Astrocyte of the cerebellum (primary cell): ENCODE results near the gene DEFB112.

Experiments
- DNase-seq: peaks from one replicate; pipeline ENCODE4 v3.0.0-alpha.2; 2011; ENCODE audit warnings: low read depth
- H3K4me3 ChIP-seq: 2 replicates; pipeline ENCODE4 v1.5.1; 2011; ENCODE audit warnings: mild to moderate bottlenecking, low read depth, low read length, moderate library complexity
- CTCF ChIP-seq: IDR thresholded peaks from 2 replicates; pipeline ENCODE4 v1.5.1; 2012; ENCODE audit warnings: low read length, low read depth, moderate library complexity, mild to moderate bottlenecking; ENCODE audit errors: missing control alignments
- in situ Hi-C: cut with HindIII; loops from 2 replicates; pipeline ENCODE4 v1.10.0; 2017; ENCODE audit warnings: low sequenced_read_pairs

DEFB112 gene

GRCh38 chr6:50070101-50070500, 20.4 kb upstream of the DEFB112 start:
- H3K4me3 ChIP-seq: no peak overlapping the region
- in situ Hi-C loops: no loop called here
- no peak for DNase-seq
- TF ChIP-seq CTCF: no peak

- no peak overlapping the region for H3K4me3 ChIP-seq
- in situ Hi-C loops: no loop called here
- TF ChIP-seq CTCF: no peak
- no peak for DNase-seq
These were observed 12.3 kb upstream of the DEFB112 start for GRCh38 chr6:50062051-50062450.

GRCh38 chr6:50056242-50056641, 6.5 kb upstream of the DEFB112 start:
- no peak overlapping the region for H3K4me3 ChIP-seq
- TF ChIP-seq CTCF: no peak
- DNase-seq: no peak
- in situ Hi-C loops: no loop called here

- TF ChIP-seq CTCF: no peak
- in situ Hi-C loops: no loop called here
- DNase-seq: no peak
- H3K4me3 ChIP-seq: no peak overlapping the region
These were observed 2.7 kb downstream of the DEFB112 start for GRCh38 chr6:50047026-50047425.

GRCh38 chr6:50030777-50031562, 18.8 kb downstream of the DEFB112 start:
- no peak for TF ChIP-seq CTCF
- no peak for DNase-seq
- in situ Hi-C loops: no loop called here
- H3K4me3 ChIP-seq: no peak overlapping the region

- TF ChIP-seq CTCF: no peak
- in situ Hi-C loops: no loop called here
- DNase-seq: no peak
- H3K4me3 ChIP-seq: no peak overlapping the region
These were observed 19.4 kb downstream of the DEFB112 start for GRCh38 chr6:50030350-50030749.
